NK-92 (cell line): ENCODE data around the gene CTNND2.

Experiments
- DNase-seq: peaks from one replicate; lab custom pipeline; 2025; ENCODE audit not compliant: unreplicated experiment; lab: John Stamatoyannopoulos, UW

The CTNND2 gene

GRCh38 chr5:11527652-11528349 lies 376.4 kb downstream of the CTNND2 start:
- DNase-seq = no peak

- no peak for DNase-seq
Observed at GRCh38 chr5:11525020-11525419, 379.2 kb downstream of the CTNND2 start.

- no peak for DNase-seq
Observed at GRCh38 chr5:11524188-11524587, 380.1 kb downstream of the CTNND2 start.

GRCh38 chr5:11522796-11523195 lies 381.4 kb downstream of the CTNND2 start:
- no peak for DNase-seq

GRCh38 chr5:11520241-11520930 lies 383.9 kb downstream of the CTNND2 start:
- no peak for DNase-seq

- DNase-seq = no peak
Observed at GRCh38 chr5:11519236-11519635, 385.0 kb downstream of the CTNND2 start.

GRCh38 chr5:11518676-11519075 lies 385.6 kb downstream of the CTNND2 start:
- no peak for DNase-seq

GRCh38 chr5:11514705-11515432 lies 389.4 kb downstream of the CTNND2 start:
- no peak for DNase-seq

GRCh38 chr5:11511878-11512277 lies 392.4 kb downstream of the CTNND2 start:
- no peak for DNase-seq

- DNase-seq = no peak
Observed at GRCh38 chr5:11510889-11511288, 393.4 kb downstream of the CTNND2 start.

GRCh38 chr5:11509793-11510192 lies 394.5 kb downstream of the CTNND2 start:
- no peak for DNase-seq

GRCh38 chr5:11507156-11507910 lies 396.9 kb downstream of the CTNND2 start:
- no peak for DNase-seq

- DNase-seq = no peak
Observed at GRCh38 chr5:11504886-11505193, 399.4 kb downstream of the CTNND2 start.

GRCh38 chr5:11504065-11504885 lies 400.0 kb downstream of the CTNND2 start:
- no peak for DNase-seq

GRCh38 chr5:11502783-11503182 lies 401.5 kb downstream of the CTNND2 start:
- DNase-seq = no peak

- DNase-seq = no peak
Observed at GRCh38 chr5:11497651-11498050, 406.6 kb downstream of the CTNND2 start.

GRCh38 chr5:11496137-11496719 lies 408.0 kb downstream of the CTNND2 start:
- DNase-seq = no peak

GRCh38 chr5:11494340-11494739 lies 409.9 kb downstream of the CTNND2 start:
- DNase-seq = no peak

- DNase-seq = no peak
Observed at GRCh38 chr5:11491404-11492075, 412.7 kb downstream of the CTNND2 start.

- DNase-seq = no peak
Observed at GRCh38 chr5:11483630-11484029, 420.6 kb downstream of the CTNND2 start.
